Hypothalamus (tissue), 51 donors: Measurements from ENCODE around the gene PRKAG2.
"Not testable (repeated sequence)": the region's sequence is repeated elsewhere in the genome, so short reads cannot be mapped to it uniquely, and the experiment has no call there.

Experiments
- DNase-seq, 51 donors: peaks; one replicate each; lab custom pipeline; 2025; lab: John Stamatoyannopoulos, UW

Gene PRKAG2

DNA sequence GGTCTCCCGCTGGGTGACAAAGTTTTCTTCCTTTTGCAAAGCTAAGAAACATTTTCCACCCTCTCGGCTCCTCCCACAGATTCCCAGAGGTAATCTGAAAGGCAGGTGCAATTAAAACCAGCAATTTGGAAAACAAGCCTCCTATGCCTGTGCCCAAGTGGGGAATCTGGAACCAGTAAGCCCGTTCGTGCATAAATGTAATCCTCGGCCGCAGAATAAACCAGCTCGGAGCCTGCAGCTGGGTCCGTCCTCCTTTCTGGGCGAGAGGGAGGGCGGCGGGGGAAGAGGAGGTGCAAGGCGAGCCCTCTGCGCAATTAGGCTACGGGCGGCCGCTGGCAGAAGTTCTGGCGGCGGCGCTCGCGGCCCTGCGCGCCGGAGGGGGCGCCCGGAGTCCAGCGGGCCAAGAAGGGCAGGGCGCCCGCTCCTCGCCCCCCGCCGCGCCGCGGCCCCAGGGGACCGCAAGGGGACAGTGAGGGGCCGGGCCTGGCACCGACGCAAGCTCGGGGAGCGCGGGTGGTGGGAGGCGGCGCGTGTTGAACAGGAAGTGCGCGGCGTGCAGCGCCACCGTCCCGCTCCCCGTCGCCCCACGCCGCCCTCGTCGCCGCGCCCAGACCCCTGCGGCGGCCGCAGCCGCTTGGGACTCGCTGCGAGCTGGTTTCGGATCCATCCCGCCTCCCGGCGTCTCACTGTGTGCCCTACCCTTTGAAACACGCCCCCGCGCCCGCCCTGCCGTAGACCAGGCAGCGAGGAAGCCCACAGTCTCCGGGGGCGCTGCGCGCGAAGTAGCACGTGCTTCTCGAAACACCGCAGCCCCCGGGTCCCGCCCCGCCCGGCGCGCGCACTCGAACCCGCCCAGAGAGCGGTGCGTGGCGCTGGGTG lies at the start of gene PRKAG2:
PRKAG2 (minus strand) TSS at position 217 of the 879 bp plus-strand sequence. CDS start 495 bp downstream, outside the sequence.
- DNase-seq, result peak in 20 of 51 donors; percentile 27 to 72 (median 51)

DNA sequence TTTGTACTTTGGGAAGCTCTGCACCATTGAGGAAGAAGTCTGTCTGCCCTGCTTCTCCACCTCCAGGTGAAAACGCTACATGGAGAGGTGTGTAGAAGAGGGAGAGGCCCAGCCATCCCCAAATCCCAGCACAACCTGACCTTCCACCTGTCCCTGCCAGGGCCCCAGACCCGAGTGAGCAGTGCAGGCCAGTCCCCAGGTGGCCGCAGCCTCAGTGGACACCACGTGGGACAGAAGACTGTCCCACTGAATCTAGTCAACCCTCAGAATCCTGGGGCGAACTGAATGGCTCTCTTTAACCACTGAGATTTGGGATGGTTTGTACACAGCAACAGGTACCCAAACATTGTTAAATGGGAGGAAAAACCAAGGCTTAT lies 49.4 kb upstream of the PRKAG2 start:
- DNase-seq, result no peak

GRCh38 chr7:151925446-151926335 lies 48.8 kb upstream of the PRKAG2 start:
- peak in 5 of 51 donors; percentile 15 to 73 (median 27) for DNase-seq

DNA sequence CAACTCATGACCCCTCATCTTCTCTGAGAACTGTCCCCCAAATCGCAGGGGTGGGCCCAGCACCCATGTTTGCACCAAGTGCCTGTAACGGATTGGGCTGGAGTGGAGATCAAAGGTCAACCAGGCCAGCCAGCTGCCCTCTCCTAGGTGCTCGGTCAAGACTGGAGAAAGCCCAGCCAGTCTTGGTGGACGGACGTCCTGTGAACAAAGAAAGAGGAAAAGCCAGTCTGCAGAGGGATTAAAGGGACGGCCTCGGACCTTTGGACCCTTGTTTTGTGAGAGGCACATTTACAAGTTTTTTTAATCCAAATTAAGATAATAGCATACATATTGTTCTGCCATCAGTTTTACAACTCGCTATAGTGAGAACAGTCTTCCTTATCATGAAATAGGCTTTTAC lies 47.6 kb upstream of the PRKAG2 start:
- DNase-seq, result no peak

GRCh38 chr7:151924001-151924400 lies 47.1 kb upstream of the PRKAG2 start:
- DNase-seq, result no peak

DNA sequence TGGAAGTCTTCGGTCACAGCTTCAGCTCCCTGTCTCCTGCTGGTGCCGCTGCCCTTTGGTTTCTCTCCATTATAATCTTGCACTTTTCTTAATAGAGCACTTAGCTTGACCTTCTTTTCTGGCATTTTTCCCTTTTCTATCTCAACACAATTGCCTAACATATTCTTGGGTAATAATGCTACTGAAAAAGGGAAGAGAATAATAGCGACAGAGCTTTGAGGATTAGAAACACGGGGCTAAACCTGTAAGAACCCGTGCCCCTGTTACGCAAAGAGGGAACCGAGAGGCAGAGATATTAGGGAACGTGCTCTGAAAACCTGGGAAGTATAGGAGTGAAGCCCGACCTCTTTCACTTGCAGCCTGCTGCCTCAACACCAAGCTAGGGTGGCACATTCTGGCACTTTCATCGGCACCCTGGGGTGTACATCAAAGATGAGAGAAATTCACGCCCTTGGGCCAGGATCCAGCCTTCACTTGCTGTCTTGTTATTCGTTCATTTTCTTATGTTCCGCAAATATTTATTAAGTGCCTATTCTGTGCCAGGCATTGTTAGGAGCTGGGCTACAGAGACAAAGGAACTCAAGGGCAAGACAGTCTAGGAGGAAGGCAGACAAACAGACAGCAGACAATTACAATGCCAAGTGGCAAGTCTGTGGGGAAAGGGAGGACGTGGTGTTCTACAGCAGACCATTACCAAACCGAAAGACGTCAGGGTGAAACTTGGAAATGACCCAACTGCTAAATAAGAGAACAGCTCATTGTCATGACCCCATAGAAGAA lies 46.4 kb upstream of the PRKAG2 start:
- peak in 3 of 51 donors; percentile 14 to 60 (median 20) for DNase-seq

DNA sequence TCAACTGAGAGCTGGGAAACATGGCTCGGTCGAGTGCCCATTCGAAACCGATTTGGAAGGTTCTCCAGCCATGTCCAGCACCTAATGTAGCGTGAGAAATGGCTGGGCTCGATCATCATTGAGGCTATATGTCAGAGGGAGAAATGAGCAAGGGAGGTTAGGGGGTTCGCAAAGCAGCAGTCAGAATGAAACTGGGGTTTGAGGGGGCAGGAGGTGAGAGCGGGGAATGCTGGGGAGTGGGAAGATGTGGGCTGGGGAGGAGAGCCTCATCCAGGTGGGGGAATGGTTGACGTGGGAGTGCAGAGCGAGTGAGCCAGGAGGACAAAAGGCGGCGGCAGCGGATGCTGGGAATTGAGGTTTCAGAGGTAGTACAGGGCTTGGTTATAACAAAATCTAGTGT lies 44.5 kb upstream of the PRKAG2 start:
- DNase-seq, result no peak

DNA sequence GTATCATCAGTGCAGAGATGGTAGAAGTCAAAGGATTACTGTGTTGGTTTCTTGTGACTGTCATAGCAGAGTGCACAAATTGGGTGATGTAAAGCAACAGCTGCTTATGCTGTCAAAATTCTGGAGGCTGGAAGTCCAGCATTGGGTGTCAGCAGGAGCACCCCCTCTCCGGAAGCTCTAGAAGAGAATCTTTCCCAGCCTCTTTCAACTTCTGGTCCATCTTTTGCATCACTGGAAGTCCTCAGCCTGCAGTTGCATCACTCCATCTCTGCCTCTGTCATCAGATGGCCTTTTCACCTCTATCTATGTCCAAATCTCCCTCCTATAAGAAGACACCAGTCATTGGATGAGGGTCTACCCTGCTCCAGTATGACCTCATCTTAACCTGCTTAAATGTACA lies 43.6 kb upstream of the PRKAG2 start:
- no peak for DNase-seq

DNA sequence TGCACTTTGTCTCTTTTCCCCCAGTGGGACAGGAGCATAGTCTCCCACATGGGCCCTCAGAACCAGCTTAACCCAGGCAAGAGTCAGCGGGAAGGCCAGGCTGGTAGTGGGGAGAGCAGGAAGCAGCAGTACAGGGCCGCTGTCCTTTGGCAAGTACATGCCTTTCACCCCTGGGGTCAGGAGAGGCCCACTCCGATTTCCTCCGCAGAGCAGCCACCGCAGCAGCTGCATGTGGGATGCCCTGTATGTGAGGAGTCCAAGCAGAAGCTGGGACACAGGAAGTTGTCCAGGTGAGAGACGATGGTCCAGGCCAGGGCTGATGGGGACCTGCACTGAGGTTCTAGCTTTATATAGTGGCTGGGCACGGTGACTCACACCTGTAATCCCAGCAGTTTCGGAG lies 42.7 kb upstream of the PRKAG2 start:
- no peak for DNase-seq

- DNase-seq, result no peak
Observed at GRCh38 chr7:151918510-151918843, 41.6 kb upstream of the PRKAG2 start.

DNA sequence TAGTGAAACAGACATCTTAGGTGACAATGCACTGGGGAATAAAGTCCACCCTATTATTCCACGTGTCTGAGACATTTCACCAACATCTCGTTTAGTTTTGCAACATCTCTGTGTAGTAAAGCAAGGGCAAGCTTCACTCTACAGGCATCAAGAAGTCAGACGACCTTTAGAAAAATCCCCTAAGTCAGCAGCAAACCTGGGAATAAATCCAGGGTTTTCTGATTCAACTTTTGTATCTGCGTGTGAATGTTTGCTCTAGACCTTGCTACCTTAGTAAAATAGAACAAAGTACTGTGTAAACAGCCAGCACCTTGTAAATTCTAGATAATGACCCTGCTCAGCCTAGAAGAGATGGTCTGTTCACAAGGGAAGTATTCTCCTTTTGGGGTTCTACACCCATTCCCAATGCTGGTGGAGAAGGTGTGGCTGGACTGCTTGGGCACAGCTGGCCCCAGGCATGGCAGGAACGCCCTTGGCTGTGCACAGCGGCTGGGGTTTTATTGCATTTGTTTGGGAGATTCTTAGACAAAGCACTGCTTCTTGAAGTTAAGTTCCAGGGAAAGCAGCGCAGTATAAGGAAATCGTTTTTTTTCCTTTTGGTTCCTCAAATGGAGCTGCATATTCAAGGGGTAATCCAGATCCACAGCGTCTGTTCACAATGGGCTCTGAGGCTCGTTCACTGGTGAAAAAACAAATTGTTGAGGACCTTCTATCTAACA lies 41.0 kb upstream of the PRKAG2 start:
- DNase-seq, result no peak

- no peak for DNase-seq
Observed at GRCh38 chr7:151914051-151914450, 37.1 kb upstream of the PRKAG2 start.

DNA sequence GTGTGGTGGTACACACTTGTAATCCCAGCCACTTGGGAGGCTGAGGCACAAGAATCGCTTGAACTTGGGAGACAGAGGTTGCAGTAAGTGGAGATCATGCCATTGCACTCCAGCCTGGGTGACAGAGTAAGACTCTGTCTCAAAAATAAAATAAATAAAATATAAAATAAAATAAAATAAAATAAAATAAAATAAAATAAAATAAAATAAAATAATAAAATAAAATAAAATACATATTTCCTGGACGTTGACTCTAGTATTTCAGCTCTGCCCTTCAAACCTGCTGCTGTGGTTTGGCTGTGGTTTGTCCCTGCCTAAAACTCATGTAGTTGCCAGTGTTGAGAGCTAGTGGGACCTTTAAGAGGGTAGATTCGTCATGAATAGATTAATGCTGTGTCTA lies 33.7 kb upstream of the PRKAG2 start:
- not testable (repeated sequence) for DNase-seq

GRCh38 chr7:151907115-151907514 lies 30.2 kb upstream of the PRKAG2 start:
- DNase-seq, result not testable (repeated sequence)

GRCh38 chr7:151905766-151906165 lies 28.9 kb upstream of the PRKAG2 start:
- DNase-seq, result no peak

- no peak for DNase-seq
Observed at GRCh38 chr7:151905353-151905752, 28.4 kb upstream of the PRKAG2 start.

DNA sequence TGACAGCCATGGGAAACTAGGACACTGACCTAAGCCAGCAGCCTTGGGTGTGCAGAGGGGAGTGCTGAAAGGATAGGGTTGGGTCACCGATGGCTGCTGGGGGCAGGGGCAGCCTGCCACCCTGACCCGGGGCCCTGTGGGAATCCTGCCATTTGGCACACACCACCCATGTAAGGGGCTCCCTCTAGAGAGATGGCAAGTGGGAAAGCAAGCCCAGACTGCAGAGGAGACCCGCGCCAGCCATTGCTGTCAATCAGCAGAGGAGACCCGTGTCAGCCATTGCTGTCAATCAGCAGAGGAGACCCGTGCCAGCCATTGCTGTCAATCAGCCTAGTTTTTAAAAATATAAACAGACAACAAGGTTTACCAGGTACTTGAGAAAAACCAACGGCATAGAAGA lies 27.4 kb upstream of the PRKAG2 start:
- no peak for DNase-seq

DNA sequence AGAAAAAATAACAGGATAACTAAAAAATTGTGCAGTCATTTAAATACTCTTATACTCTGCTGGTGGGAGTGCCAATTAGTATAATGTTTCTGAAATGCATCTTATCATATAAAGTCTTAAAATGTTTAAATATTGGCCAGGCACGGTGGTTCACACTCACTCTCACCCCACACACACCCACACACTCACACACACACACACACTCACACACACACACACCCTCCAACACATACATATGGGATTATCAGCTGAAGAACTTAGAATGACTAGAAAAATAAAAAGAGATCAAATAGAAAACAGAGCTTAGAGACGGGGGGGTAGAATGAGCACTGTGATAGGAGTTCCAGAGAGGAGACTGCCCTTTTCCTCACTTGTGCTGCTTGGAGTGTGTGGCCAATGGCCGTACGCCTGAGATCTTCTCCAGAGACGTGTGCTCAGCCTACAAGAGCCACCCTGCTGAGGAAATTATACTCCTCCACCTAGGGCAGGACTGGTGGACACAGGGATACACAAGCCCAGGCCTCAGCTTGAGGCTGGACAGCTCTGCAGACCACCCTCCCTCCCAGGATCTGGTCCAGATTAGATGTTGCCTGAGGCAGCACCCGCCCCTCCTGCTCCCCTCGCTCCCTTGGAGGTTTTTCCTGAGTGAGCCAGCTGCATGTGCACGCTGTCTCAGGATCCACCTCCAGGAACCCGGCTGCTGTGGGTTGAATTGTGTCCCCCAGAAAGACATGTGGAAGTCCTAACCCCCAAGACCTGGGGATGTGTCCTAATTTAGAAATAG lies 26.5 kb upstream of the PRKAG2 start:
- DNase-seq, result no peak

DNA sequence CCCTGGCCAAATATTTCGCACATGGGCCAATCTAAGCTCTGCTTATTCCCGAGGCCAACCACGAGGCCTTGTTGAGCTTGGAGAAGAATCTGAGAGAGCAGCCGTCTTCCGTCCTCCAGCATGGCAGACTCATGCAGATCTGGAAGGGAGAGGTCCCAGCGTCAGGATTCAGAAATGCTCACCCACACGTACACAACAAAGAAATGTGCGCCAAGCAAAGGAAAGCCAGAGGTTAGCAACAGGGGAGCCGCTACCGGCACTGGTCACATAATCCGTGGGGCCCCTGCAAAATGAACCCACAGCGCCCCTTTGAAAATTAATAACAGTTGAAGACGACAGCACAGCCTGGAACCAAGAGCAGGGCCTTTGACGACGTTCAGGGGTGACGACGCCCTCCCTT lies 25.4 kb upstream of the PRKAG2 start:
- DNase-seq, result no peak
